CD14-positive monocyte (primary cell): ENCODE measurements around the gene PVRIG. TPM values are rescaled to one million over a fixed set of nuclear protein-coding genes. Genes with fewer than 3 reads are reported as not detected.
A peak's percentile ranks its signal among the peaks of the same experiment; 100 is the strongest.
"Not testable (repeated sequence)": the region's sequence is repeated elsewhere in the genome, so short reads cannot be mapped to it uniquely, and the experiment has no call there.

Source experiments
- DNase-seq, 3 donors: peaks; one replicate each; pipeline ENCODE4 v3.0.0-alpha.2; 2011 to 2022
- H2AFZ ChIP-seq: 2 replicates; pipeline ENCODE4 v1.6.0; 2012; ENCODE audit warnings: mild to moderate bottlenecking, low read depth, low read length, inconsistent platforms; ENCODE audit not compliant: insufficient read depth, poor library complexity, severe bottlenecking
- H3K27ac ChIP-seq, 2 donors: 1 replicate in 1 of 2; 2 replicates in 1 of 2; pipeline ENCODE4 v1.5.1; 2012 to 2013; ENCODE audit warnings: low read length in 2 of 2, control low read depth in 1 of 2, inconsistent platforms in 1 of 2, low read depth in 1 of 2, mild to moderate bottlenecking in 1 of 2
- H3K27me3 ChIP-seq, 2 donors: one replicate each; pipeline versions ENCODE4 v1.6.0 to v1.6.1; 2011 to 2013; ENCODE audit warnings: low read length in 2 of 2; ENCODE audit not compliant: control insufficient read depth in 2 of 2, insufficient read depth in 2 of 2
- H3K36me3 ChIP-seq, 2 donors: replicated peaks in 1 of 2; 1 replicate in 1 of 2; 2 replicates in 1 of 2; pipeline versions ENCODE4 v1.5.1 to v1.6.1; 2012 to 2013; ENCODE audit warnings: low read length in 2 of 2, control low read depth in 1 of 2, inconsistent platforms in 1 of 2, mild to moderate bottlenecking in 1 of 2; ENCODE audit not compliant: insufficient read depth in 2 of 2, control insufficient read depth in 1 of 2
- H3K4me1 ChIP-seq, 2 donors: 1 replicate in 1 of 2; 2 replicates in 1 of 2; pipeline versions ENCODE4 v1.5.1 to v1.6.1; 2012 to 2013; ENCODE audit warnings: low read length in 2 of 2, control low read depth in 1 of 2, inconsistent platforms in 1 of 2, mild to moderate bottlenecking in 1 of 2, moderate library complexity in 1 of 2; ENCODE audit not compliant: insufficient read depth in 2 of 2, control insufficient read depth in 1 of 2
- H3K4me2 ChIP-seq: replicated peaks from 2 replicates; pipeline ENCODE3; 2012; ENCODE audit warnings: low read length, moderate library complexity, mild to moderate bottlenecking; ENCODE audit not compliant: poor library complexity, severe bottlenecking; ENCODE audit errors: extremely low read depth
- H3K4me3 ChIP-seq, 3 experiments: fragments of 200-600 bp in 1 of 3; sonication (generic) in 1 of 3; replicated peaks in 1 of 3; 1 replicate in 2 of 3; 2 replicates in 1 of 3; pipeline ENCODE4 v1.5.1; 2011 to 2013; ENCODE audit warnings: low read length in 3 of 3, mild to moderate bottlenecking in 3 of 3, control low read depth in 2 of 3, low read depth in 2 of 3, inconsistent platforms in 1 of 3, moderate library complexity in 1 of 3
- H3K79me2 ChIP-seq: 2 replicates; pipeline ENCODE4 v1.6.0; 2012; ENCODE audit warnings: mild to moderate bottlenecking, control low read depth, inconsistent platforms, low read length, moderate library complexity; ENCODE audit not compliant: insufficient read depth
- H3K9ac ChIP-seq: 2 replicates; pipeline ENCODE4 v1.6.0; 2017; ENCODE audit warnings: low read length, mild to moderate bottlenecking; ENCODE audit not compliant: insufficient read depth, poor library complexity, severe bottlenecking
- H3K9me3 ChIP-seq, 2 donors: replicated peaks in 1 of 2; 1 replicate in 1 of 2; 2 replicates in 1 of 2; pipeline versions ENCODE4 v1.5.1 to v1.6.1; 2012 to 2013; ENCODE audit warnings: low read length in 2 of 2, control low read depth in 1 of 2; ENCODE audit not compliant: control insufficient read depth in 1 of 2, insufficient read depth in 1 of 2
- H4K20me1 ChIP-seq: 2 replicates; pipeline ENCODE4 v1.6.0; 2012; ENCODE audit warnings: mild to moderate bottlenecking, low read length, control low read depth, moderate library complexity; ENCODE audit not compliant: insufficient read depth
- H3K27ac Mint-ChIP-seq, 7 donors: one replicate each; pipeline ENCODE4 v1.8.0; 2020; ENCODE audit warnings: mild to moderate bottlenecking in 7 of 7, mixed read lengths in 7 of 7, moderate library complexity in 6 of 7, inconsistent platforms in 2 of 7
- H3K27me3 Mint-ChIP-seq, 3 donors: one replicate each; pipeline ENCODE4 v1.8.0; 2021 to 2022; ENCODE audit warnings: low read depth in 3 of 3, mild to moderate bottlenecking in 3 of 3, mixed read lengths in 3 of 3, moderate library complexity in 3 of 3, inconsistent platforms in 1 of 3
- H3K36me3 Mint-ChIP-seq, 2 donors: one replicate each; pipeline ENCODE4 v1.8.0; 2020; ENCODE audit warnings: mixed read lengths in 2 of 2, inconsistent platforms in 1 of 2, mild to moderate bottlenecking in 1 of 2
- H3K4me1 Mint-ChIP-seq: one replicate; pipeline ENCODE4 v1.8.0; 2020; ENCODE audit warnings: mild to moderate bottlenecking, mixed read lengths
- H3K4me3 Mint-ChIP-seq, 2 donors: one replicate each; pipeline ENCODE4 v1.8.0; 2020; ENCODE audit warnings: mild to moderate bottlenecking in 2 of 2, mixed read lengths in 2 of 2, moderate library complexity in 1 of 2
- H3K9me3 Mint-ChIP-seq, 7 donors: one replicate each; pipeline ENCODE4 v1.8.0; 2020 to 2022; ENCODE audit warnings: mixed read lengths in 7 of 7, mild to moderate bottlenecking in 6 of 7, moderate library complexity in 6 of 7, inconsistent platforms in 2 of 7
- WGBS: methylation state at CpG from one replicate; pipeline ENCODE4 v1.1.5; 2013; ENCODE audit warnings: missing lambda C conversion rate; ENCODE audit not compliant: insufficient coverage; 5-methylcytosine and 5-hydroxymethylcytosine counted together
- intact Hi-C, 2 donors: fragments of 100-400 bp; cut with micrococcal nuclease; formaldehyde crosslinking; loops; one replicate each; pipeline versions ENCODE4 v1.15.0 to v1.15.1; 2023
- polyA plus RNA-seq, 3 donors: library from polyadenylated mRNA; depleted of rRNA in 1 of 3; unstranded in 2 of 3; stranded (reverse) in 1 of 3; fragments of 300-500 nt in 2 of 3; fragments of >200 nt in 1 of 3; fragmentation: Illumina TruSeq in 2 of 3; gene quantifications; 1 replicate in 2 of 3; 2 replicates in 1 of 3; pipeline ENCODE4 v1.2.3, GENCODE V29; 2012 to 2021

The PVRIG gene
- polyA plus RNA-seq, 3 donors = 0.27 to 0.38 TPM; not detected in 1

- H3K9ac ChIP-seq, H3K9me3 ChIP-seq, DNase-seq, H3K4me1 Mint-ChIP-seq, H3K27me3 Mint-ChIP-seq, H4K20me1 ChIP-seq, H3K27ac ChIP-seq, H3K4me3 Mint-ChIP-seq, H3K4me1 ChIP-seq, H3K36me3 ChIP-seq, H3K4me3 ChIP-seq, H3K36me3 Mint-ChIP-seq, H3K4me2 ChIP-seq, intact Hi-C loops, H3K27me3 ChIP-seq, H2AFZ ChIP-seq, H3K27ac Mint-ChIP-seq, H3K79me2 ChIP-seq, H3K9me3 Mint-ChIP-seq: not testable (repeated sequence)
- WGBS = 94% methylated on average over 1 of the region's 4 CpGs
Measured at GRCh38 chr7:100262896-100263295, 43.1 kb downstream of the PVRIG start.

GRCh38 chr7:100264223-100264622, 44.5 kb downstream of the PVRIG start:
- H3K9ac ChIP-seq, H3K9me3 Mint-ChIP-seq, H3K27me3 ChIP-seq, H3K36me3 Mint-ChIP-seq, H2AFZ ChIP-seq, H3K4me3 Mint-ChIP-seq, H3K4me1 Mint-ChIP-seq, H3K27me3 Mint-ChIP-seq, H3K9me3 ChIP-seq, H3K36me3 ChIP-seq, H3K79me2 ChIP-seq, H3K4me1 ChIP-seq, H3K27ac Mint-ChIP-seq, H3K4me2 ChIP-seq, H3K4me3 ChIP-seq, H3K27ac ChIP-seq, intact Hi-C loops, DNase-seq, H4K20me1 ChIP-seq: not testable (repeated sequence)
- WGBS = 100% methylated on average over 3 of the region's 4 CpGs

GRCh38 chr7:100264669-100265165, 45.0 kb downstream of the PVRIG start:
- H3K4me3 ChIP-seq, intact Hi-C loops, H2AFZ ChIP-seq, H3K4me3 Mint-ChIP-seq, H3K27ac ChIP-seq, H3K27me3 ChIP-seq, DNase-seq, H3K9me3 Mint-ChIP-seq, H4K20me1 ChIP-seq, H3K4me1 ChIP-seq, H3K27me3 Mint-ChIP-seq, H3K36me3 Mint-ChIP-seq, H3K9me3 ChIP-seq, H3K4me2 ChIP-seq, H3K4me1 Mint-ChIP-seq, H3K36me3 ChIP-seq, H3K9ac ChIP-seq, H3K79me2 ChIP-seq: not testable (repeated sequence)
- peak overlapping the region in 1 of 7 donors; percentile 54 for H3K27ac Mint-ChIP-seq
- WGBS = 98% methylated on average over 6 of the region's 7 CpGs

GRCh38 chr7:100265851-100266250, 46.1 kb downstream of the PVRIG start:
- H3K4me1 Mint-ChIP-seq, H3K9me3 ChIP-seq, H3K9me3 Mint-ChIP-seq, H3K4me2 ChIP-seq, H3K36me3 ChIP-seq, H4K20me1 ChIP-seq, H3K4me3 ChIP-seq, H2AFZ ChIP-seq, H3K27ac ChIP-seq, H3K4me3 Mint-ChIP-seq, intact Hi-C loops, H3K36me3 Mint-ChIP-seq, H3K27me3 ChIP-seq, H3K9ac ChIP-seq, H3K4me1 ChIP-seq, H3K79me2 ChIP-seq, DNase-seq: not testable (repeated sequence)
- WGBS = no CpG with 5 or more reads among the region's 5 CpGs
- peaks cover 9 to 13% (median 10%) of the 10 kb centered on the region in 3 donors for H3K27me3 Mint-ChIP-seq
- H3K27ac Mint-ChIP-seq = peak overlapping the region in 2 of 7 donors; percentile 12 to 32
